IPS-15b (cell line): ENCODE data around the gene PRLH.

Source experiments
- H3K27me3 ChIP-seq: one replicate; pipeline ENCODE4 v1.6.1; 2013; ENCODE audit warnings: low read length; ENCODE audit not compliant: control insufficient read depth, insufficient read depth
- H3K36me3 ChIP-seq: one replicate; pipeline ENCODE4 v1.6.1; 2013; ENCODE audit warnings: low read length; ENCODE audit not compliant: control insufficient read depth, insufficient read depth
- H3K4me1 ChIP-seq: one replicate; pipeline ENCODE4 v1.6.1; 2013; ENCODE audit warnings: mild to moderate bottlenecking, low read length; ENCODE audit not compliant: control insufficient read depth, insufficient read depth
- H3K4me3 ChIP-seq: one replicate; pipeline ENCODE4 v1.5.1; 2013; ENCODE audit warnings: low read depth, low read length
- H3K9ac ChIP-seq: one replicate; pipeline ENCODE4 v1.6.1; 2013; ENCODE audit warnings: low read depth, mild to moderate bottlenecking, low read length
- H3K9me3 ChIP-seq: one replicate; pipeline ENCODE4 v1.6.1; 2013; ENCODE audit warnings: mild to moderate bottlenecking, low read length; ENCODE audit not compliant: control insufficient read depth, insufficient read depth

PRLH gene

DNA sequence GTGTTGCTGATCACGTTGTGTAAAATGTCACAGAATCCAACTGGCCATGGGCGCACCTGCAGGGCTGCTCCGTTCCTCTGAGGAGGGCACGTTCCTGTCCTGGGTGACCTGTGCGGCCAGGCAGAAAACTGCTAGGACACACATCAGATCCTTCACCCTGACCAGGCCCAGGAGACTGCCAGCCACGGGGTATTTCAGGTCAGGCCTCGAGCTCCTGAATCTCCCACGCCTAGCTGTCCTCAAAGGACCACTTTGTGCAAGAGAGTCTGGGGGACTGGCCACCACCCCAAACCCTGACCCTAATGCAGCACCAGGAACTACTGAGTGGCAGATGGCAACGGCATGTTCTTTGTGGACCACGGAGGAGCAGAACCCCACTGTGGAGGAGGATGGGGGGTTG, 11.1 kb downstream of the PRLH start:
- H3K4me1 ChIP-seq, result peaks cover 4% of the 10 kb centered on the region
- H3K9ac ChIP-seq, result no peak overlapping the region
- no peaks in the 10 kb centered on the region for H3K9me3 ChIP-seq
- H3K4me3 ChIP-seq, result no peak overlapping the region
- H3K27me3 ChIP-seq, result no peaks in the 10 kb centered on the region
- H3K36me3 ChIP-seq, result no peaks in the 10 kb centered on the region

DNA sequence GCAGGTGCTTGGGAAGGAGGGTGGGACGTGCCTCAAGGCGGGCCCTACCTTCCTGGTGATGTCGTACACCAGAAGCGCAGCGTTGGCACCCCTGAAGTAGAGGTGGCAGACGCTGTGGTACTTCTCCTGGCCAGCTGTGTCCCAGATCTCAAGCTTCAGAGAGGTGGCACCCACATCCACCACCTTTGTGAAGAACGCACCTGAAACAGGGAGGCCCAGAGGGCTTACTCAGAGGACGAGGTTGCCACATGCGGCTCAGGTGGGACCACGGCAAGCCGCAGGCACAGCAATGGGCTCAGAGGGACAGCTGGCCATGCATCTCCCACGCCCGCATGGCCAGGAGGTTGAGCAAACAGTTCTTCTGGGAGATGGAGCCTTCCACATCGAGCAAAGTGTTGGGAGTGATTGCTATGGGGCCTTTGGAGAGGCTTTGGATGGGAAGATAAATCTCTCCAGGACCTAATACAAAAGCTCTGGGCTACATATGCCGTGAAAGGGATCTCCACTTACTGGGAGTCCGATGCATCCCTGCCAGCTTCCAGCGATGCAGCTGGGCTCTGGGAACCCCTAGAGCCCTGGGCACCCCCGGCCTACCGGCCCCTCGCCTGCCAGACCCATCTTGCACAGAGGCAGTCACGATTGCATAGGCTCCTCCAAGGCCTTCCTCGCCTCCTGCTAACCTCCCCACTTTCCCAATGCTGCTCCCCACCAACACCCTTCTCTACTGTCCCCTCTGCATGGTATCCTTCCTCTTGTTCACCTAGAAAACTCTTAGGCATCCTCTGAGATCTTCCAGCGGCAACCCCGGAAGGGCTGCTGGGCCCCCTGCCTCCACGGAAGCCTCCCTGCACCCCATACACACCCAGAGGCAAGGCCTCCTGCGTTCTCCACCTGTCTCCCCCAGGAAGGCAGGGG, 11.8 kb downstream of the PRLH start:
- no peak overlapping the region for H3K9ac ChIP-seq
- H3K9me3 ChIP-seq, result no peaks in the 10 kb centered on the region
- H3K4me3 ChIP-seq, result no peak overlapping the region
- peaks cover 2% of the 10 kb centered on the region for H3K4me1 ChIP-seq
- H3K27me3 ChIP-seq, result no peaks in the 10 kb centered on the region
- H3K36me3 ChIP-seq, result no peaks in the 10 kb centered on the region

- Histone ChIP-seq H3K9ac (no peak overlapping the region), H3K36me3 (no peaks in the 10 kb centered on the region), H3K4me3 (no peak overlapping the region), H3K4me1 (peaks cover 2% of the 10 kb centered on the region), H3K27me3 (no peaks in the 10 kb centered on the region), H3K9me3 (no peaks in the 10 kb centered on the region)
Observed at GRCh38 chr2:237581326-237581725, 15.0 kb downstream of the PRLH start.

DNA sequence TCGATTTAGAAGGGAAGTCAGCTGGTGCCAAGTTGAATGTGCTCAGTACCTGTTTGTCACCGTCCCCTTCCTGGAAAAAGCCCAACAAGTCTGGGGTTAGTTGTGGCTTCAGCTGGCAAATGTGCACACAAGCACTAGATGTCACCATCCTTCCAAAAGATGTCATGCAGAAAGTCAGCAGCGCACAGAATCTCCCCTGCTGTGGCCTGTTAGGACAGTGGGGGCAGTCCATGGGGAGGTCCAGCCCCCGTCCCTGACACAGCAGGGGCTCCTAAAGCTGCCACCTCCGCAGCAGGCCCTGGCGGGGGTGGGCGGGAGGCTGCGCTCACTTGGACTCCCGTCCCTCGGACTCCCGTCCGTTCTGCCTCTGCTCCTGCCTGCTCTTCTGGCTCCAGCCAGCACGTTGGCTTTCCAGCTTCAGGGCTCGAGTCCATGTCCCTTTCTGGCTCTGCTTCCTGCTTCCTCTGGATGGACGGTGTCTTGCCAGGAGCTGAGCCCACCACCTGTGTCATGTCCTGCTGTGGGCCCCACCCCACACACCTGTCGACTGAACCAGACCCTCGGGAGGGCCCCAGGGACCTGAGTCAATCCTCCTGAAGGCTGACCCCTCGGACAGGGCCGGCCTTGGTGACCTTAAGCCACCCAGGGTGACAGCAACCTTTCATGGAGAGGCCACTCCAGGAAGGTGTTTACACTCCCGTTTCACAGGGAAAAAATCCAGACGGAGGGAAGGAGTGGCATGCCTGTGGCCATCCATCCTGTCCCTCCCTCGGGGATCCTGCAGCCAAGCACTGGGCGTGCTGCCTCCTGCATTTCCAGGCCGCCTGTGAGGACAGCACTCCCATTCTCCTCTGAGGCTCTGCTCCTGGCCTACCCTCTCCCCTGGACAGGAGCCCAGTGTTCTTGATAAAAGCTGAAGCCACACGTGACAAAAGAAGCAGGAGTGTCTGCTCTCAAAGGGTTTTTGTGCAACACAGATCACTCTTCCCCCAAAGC, 15.7 kb downstream of the PRLH start:
- Histone ChIP-seq H3K36me3 (no peaks in the 10 kb centered on the region), H3K4me3 (peak overlapping the region; percentile 15), H3K4me1 (peaks cover 2% of the 10 kb centered on the region), H3K9ac (no peak overlapping the region), H3K27me3 (no peaks in the 10 kb centered on the region), H3K9me3 (no peaks in the 10 kb centered on the region)

DNA sequence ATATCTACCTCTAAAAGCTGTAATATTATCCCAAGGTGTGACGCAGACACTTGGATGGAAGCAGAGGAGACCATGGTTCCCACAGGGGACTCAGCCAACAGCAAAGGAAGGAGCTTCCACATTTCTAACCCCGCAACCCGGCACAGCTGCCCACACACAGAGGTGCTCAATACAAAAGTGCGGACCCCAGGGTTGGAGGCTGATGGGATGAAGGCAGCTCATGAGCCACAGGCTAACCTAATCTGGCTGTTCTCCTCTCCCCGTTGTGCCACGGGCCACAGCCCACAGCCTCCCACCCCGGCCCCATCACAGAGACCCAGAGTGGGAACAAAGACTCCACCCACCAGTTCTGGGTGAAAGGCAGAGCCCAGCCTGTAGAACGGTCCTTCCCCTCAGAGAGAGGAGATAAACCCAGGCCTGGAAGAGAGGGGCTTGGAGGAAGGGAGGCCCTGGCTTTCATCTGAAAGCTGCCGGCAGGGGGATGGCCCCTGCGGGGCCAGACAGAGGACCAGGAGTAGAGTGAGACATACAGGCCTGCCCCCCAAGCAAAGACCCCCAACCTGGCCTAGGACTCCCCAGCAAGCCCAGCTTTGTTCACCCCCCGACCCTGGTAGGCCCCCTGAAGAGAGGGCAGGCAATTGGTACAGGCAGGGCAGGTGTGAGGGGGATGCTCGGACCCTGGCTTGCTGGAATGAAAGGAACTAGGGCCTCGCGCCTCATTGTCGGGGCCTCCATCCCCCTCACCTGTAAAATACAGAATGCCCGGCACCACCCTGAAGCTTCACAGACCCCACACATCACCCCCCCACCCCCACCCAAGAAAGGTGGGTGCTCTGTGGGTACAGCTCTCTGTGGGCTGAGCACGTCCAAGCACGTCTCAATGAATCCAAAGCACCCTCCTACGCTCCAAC, 17.3 kb downstream of the PRLH start:
- Histone ChIP-seq H3K9ac (no peak overlapping the region), H3K27me3 (no peaks in the 10 kb centered on the region), H3K9me3 (no peaks in the 10 kb centered on the region), H3K4me3 (no peak overlapping the region), H3K4me1 (peaks cover 2% of the 10 kb centered on the region), H3K36me3 (no peaks in the 10 kb centered on the region)

DNA sequence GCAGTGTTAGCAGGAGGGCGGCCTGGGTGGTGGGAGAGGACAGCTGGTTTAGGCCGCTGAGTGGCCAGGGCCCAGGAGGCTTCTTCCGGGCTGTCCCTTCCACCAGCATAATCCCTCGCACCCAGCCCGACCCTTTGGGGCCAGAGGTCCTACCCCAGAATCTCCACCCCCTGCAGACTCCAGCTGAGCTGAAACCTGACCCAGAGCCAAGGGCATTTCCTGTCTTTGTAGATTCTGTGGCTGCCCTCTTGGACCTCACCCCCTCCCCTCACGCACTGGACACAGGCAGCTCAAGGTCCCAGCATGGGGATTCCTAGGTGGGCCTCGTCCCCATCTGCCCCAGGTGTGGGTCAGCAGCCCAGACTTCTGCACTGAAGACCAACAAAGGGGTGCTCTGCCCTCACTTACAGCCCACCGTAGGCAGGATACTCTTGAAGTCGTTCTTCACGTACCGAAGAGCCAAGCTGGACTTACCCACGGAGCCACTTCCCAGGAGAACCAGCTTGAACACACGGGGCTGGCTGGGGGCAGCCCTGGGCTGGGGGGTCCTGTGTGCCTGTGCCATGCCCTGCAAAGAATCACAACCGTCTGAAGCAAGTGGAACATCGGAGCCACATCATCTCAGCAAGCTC, 19.3 kb downstream of the PRLH start:
- Histone ChIP-seq H3K4me3 (no peak overlapping the region), H3K4me1 (peaks cover 5% of the 10 kb centered on the region), H3K36me3 (no peaks in the 10 kb centered on the region), H3K9ac (no peak overlapping the region), H3K27me3 (no peaks in the 10 kb centered on the region), H3K9me3 (no peaks in the 10 kb centered on the region)

- H3K36me3 ChIP-seq, result no peaks in the 10 kb centered on the region
- no peak overlapping the region for H3K9ac ChIP-seq
- H3K4me3 ChIP-seq, result no peak overlapping the region
- H3K27me3 ChIP-seq, result no peaks in the 10 kb centered on the region
- H3K9me3 ChIP-seq, result no peaks in the 10 kb centered on the region
- H3K4me1 ChIP-seq, result peaks cover 3% of the 10 kb centered on the region
Observed at GRCh38 chr2:237588044-237588696, 21.8 kb downstream of the PRLH start.

GRCh38 chr2:237590272-237591140, 24.1 kb downstream of the PRLH start, which contains the start of gene RAB17:
Gene RAB17 (minus strand): TSS chr2:237590734. CDS start chr2:237586154, 4,580 bp downstream.
- H3K4me1 ChIP-seq, result peaks cover 13% of the 10 kb centered on the region
- H3K9me3 ChIP-seq, result no peaks in the 10 kb centered on the region
- no peak within 1 kb of the TSS for H3K9ac ChIP-seq
- no peaks in the 10 kb centered on the region for H3K36me3 ChIP-seq
- H3K4me3 ChIP-seq, result peak within 1 kb of the TSS; percentile 45
- H3K27me3 ChIP-seq, result no peaks in the 10 kb centered on the region

DNA sequence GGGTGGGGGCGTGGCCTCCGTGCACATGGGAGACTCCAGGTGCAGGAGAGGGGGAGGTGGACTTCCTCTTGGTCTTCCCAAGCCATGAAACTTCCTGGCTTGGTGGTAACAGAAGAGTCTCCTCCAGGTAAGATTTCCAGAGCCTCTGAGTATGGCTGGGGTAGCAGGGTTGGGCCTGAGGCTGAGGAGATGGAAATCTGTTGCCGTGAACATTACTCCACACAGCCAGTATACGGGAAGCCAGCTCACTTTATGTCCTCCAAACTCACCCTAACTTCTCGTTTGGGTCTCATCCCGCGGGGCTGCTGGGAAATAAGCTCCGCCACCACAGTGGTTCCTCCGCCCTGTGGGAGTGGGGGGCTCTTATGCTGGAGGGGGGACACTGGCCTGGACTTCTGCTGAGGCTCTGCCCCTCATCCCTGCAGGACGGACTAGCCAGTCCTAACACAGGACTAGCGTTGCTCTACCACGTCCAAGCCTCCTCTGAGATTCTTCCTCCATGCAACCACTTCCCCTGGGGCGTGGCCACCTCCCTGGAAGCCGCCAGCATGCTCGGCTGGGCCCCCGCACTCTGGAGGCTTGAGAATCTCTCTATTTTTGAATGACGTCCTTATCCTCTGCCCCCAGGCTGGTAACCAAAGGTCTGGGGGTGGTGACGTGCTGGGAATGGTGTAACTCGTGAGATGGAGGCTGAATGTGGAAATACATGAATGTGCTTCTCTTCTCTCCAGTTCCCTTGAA, 24.9 kb downstream of the PRLH start:
- H3K36me3 ChIP-seq, result no peaks in the 10 kb centered on the region
- H3K9ac ChIP-seq, result no peak overlapping the region
- H3K27me3 ChIP-seq, result no peaks in the 10 kb centered on the region
- peaks cover 13% of the 10 kb centered on the region for H3K4me1 ChIP-seq
- peak overlapping the region; percentile 20 for H3K4me3 ChIP-seq
- H3K9me3 ChIP-seq, result no peaks in the 10 kb centered on the region
